Retinal pigment epithelial cell (primary cell): ENCODE results near the gene KCNQ5.
A peak's percentile ranks its signal among the peaks of the same experiment; 100 is the strongest.

Source experiments
- DNase-seq: peaks from one replicate; pipeline ENCODE4 v3.0.0-alpha.2; 2010; ENCODE audit warnings: low read depth
- H3K4me3 ChIP-seq: 2 replicates; pipeline ENCODE4 v1.5.1; 2011; ENCODE audit warnings: mild to moderate bottlenecking, low read length, control low read depth, moderate library complexity
- CTCF ChIP-seq: conservative IDR thresholded peaks from 2 replicates; pipeline ENCODE4 v1.5.1; 2011; ENCODE audit warnings: low read depth, low read length, control low read depth, inconsistent platforms

The KCNQ5 gene

GRCh38 chr6:73030257-73030656, 408.4 kb downstream of the KCNQ5 start:
- H3K4me3 ChIP-seq = no peak overlapping the region
- TF ChIP-seq CTCF = no peak
- DNase-seq = no peak

GRCh38 chr6:73030791-73031782, 409.2 kb downstream of the KCNQ5 start:
- no peak for TF ChIP-seq CTCF
- no peak for DNase-seq
- H3K4me3 ChIP-seq = no peak overlapping the region

GRCh38 chr6:73032586-73032985, 410.7 kb downstream of the KCNQ5 start:
- DNase-seq = peak; percentile 50
- no peak for TF ChIP-seq CTCF
- H3K4me3 ChIP-seq = no peak overlapping the region

- TF ChIP-seq CTCF = no peak
- DNase-seq = no peak
- no peak overlapping the region for H3K4me3 ChIP-seq
These were observed 414.8 kb downstream of the KCNQ5 start for GRCh38 chr6:73036689-73037088.

- TF ChIP-seq CTCF = no peak
- DNase-seq = no peak
- no peak overlapping the region for H3K4me3 ChIP-seq
These were observed 419.2 kb downstream of the KCNQ5 start for GRCh38 chr6:73041051-73041450.

- TF ChIP-seq CTCF = no peak
- DNase-seq = no peak
- no peak overlapping the region for H3K4me3 ChIP-seq
These were observed 421.0 kb downstream of the KCNQ5 start for GRCh38 chr6:73042892-73043291.

- H3K4me3 ChIP-seq = no peak overlapping the region
- TF ChIP-seq CTCF = no peak
- DNase-seq = no peak
These were observed 421.6 kb downstream of the KCNQ5 start for GRCh38 chr6:73043446-73043845.
